Stimulated activated CD4-positive, alpha-beta T cell treated with anti-CD3 and anti-CD28 coated beads, TNF-alpha, amount 100 ng/mL, for 1 hour (primary cell): ENCODE data around the gene CD58.
A peak's percentile ranks its signal among the peaks of the same experiment; 100 is the strongest.
"Not testable (repeated sequence)": the region's sequence is repeated elsewhere in the genome, so short reads cannot be mapped to it uniquely, and the experiment has no call there.

Experiments used
- DNase-seq, 3 donors: peaks; one replicate each; pipeline ENCODE4 v3.0.0-alpha.2; 2020; ENCODE audit warnings: low read depth in 3 of 3, low spot score in 1 of 3

The CD58 gene

GRCh38 chr1:116593401-116593800, 22.6 kb upstream of the CD58 start:
- DNase-seq = not testable (repeated sequence)

- DNase-seq = not testable (repeated sequence)
These were observed 21.3 kb upstream of the CD58 start for GRCh38 chr1:116591951-116592605.

- not testable (repeated sequence) for DNase-seq
These were observed 20.5 kb upstream of the CD58 start for GRCh38 chr1:116591006-116591950.

DNA sequence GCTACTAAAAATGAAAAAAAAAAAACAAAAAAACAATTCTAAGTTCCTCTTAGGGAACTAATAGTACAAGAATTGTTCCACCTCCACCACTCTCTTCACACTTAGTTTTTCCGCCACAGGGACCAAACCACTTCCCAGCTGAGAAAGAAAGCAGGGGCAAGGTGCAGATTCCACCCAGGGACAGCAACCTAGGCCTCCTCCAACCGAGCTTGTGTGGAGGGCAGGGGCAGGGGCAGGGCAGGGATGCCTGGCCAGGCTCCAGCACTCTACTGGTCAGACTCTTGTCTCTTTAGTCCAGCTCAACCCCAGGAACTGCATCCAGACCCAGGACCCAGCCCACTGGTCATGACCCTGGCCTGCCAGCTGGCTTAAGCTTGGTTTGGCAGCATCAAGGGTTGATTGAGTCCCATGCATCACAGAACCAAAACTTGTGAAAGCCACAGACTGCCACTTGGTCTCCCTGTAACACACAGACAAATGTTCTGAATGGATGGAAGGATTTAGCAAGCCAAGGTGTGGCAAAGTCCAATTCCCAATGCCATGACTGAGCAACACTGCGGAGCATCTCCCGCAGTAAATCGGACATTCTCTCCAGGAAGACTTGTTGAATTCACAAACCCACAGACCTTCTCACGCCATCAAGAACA, 19.7 kb upstream of the CD58 start:
- not testable (repeated sequence) for DNase-seq

DNA sequence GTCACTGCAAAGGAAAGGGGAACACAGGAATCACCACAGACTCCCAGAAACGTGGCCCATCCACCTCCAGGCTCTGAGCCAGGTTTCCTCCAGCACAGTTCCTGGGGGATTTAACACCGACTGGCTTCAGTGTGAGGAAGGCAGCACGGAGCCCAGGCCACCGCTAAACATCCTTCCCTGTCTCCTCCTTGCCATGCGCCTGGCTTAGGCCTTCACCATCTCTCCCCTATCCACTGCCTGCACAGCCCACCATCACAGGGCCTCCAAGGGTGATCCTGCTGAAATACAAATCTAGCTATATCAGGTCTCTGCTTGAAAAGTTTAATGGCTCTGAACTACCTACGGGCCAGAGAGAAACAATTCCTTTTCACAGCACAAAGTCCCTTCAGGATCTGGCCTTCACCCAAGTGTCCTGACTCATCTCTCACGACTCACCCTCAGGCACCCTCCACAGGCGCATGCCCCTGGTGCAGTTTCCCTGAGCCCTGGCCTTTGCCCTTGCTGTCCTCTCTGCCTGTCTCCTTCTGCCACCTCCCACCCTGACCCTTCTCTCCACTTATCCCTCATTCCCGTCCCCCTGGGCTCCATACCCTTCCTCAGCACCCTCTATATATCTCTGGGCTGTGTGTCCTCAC, 18.4 kb upstream of the CD58 start:
- DNase-seq = not testable (repeated sequence)

- no peak for DNase-seq
These were observed 16.8 kb upstream of the CD58 start for GRCh38 chr1:116587501-116588227.

GRCh38 chr1:116586741-116587143, 15.9 kb upstream of the CD58 start:
- no peak for DNase-seq

- no peak for DNase-seq
These were observed 15.1 kb upstream of the CD58 start for GRCh38 chr1:116585886-116586285.

DNA sequence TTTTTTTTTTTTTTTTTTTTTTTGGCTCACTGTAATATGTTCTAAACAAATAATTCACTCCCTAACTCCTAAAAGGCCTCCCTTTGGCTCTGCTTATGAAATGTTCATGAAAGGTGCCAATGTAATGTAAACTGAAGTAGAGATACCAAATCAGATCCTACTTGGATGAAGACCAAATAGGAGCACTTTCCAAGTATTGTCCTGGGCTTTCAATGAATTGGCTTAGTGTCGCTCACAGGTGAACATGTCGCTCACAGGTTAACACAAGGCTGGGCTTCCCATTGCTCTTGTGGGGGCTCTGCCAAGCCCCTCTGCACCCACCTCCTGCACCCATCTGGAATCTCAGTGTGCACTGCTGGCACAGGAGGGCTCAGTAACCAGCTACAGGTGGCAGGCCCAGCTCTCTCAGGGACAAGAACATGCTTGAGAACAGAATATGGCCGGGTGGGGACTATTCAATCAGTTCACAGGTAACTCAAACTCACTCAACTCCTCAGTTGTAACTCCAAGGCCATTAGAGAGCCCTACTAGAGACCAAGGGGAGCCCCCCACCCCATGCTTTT, 10.6 kb upstream of the CD58 start:
- DNase-seq = no peak

GRCh38 chr1:116580446-116581322, 9.9 kb upstream of the CD58 start:
- no peak for DNase-seq

GRCh38 chr1:116579259-116579875, 8.5 kb upstream of the CD58 start:
- no peak for DNase-seq

- DNase-seq = no peak
These were observed 7.8 kb upstream of the CD58 start for GRCh38 chr1:116578581-116578980.

GRCh38 chr1:116577759-116578314, 7.0 kb upstream of the CD58 start:
- no peak for DNase-seq

GRCh38 chr1:116574581-116575291, 3.9 kb upstream of the CD58 start:
- peak in 2 of 3 donors; percentile 18 to 28 for DNase-seq

DNA sequence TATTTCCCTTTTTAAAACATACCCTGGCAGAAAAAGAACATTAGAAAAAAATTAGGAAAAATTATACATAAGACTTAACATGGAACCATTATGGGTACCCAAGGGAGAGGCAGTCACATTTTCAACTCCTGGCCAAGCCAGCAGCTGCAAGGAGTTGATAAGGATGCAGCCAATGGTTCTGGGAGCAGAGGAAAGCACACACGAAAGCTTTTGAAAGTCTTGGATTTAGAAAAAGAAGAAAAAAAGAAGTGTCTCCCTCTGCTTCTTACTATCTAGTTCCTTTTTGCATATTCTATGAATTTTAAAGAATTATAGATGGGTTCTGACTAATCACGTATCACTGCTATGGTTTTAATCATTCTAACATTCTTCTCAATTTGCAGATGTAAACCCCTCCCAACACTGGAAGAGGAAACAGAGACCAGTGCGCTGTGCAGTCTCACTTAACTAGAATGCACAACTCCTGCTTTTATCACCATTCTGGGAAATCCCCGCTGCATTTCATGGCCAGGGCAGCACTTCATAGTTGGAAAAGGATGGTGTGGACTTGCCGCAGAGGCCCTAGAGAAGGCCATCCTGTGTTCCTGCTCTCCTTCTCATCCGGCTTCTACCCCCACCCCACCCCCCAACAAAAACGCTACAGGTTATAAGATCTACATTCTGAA, 2.7 kb upstream of the CD58 start:
- no peak for DNase-seq

GRCh38 chr1:116572771-116573430, 2.1 kb upstream of the CD58 start:
- DNase-seq = no peak

GRCh38 chr1:116572099-116572498, 1.3 kb upstream of the CD58 start:
- DNase-seq = no peak
